ENCODE data around the gene VSX2.

DNA sequence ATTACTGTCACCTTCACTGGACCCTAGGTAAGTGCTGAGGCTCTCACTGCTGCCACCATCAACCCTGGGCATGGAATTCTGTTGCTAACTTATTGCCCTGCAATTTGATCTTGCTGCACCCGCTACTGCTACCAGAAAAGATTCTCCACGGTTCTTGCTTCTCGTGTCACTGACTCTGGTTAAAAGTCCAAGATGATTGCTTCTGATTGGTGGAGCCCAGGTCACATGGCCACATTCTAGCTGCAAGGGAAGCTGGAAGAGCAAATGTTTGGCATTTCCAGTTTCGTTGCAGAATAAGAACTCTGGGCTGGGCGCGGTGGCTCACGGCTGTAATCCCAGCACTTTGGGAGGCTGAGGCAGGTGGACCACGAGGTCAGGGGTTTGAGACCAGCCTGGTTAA is 7.5 kb upstream of the VSX2 start:
- TF ChIP-seq POLR2A (IDR thresholded peaks at IDR 0.05) = no peak
- TF ChIP-seq POLR2AphosphoS5 (IDR thresholded peaks at IDR 0.05) = no peak
- TF ChIP-seq, protein P1, sequence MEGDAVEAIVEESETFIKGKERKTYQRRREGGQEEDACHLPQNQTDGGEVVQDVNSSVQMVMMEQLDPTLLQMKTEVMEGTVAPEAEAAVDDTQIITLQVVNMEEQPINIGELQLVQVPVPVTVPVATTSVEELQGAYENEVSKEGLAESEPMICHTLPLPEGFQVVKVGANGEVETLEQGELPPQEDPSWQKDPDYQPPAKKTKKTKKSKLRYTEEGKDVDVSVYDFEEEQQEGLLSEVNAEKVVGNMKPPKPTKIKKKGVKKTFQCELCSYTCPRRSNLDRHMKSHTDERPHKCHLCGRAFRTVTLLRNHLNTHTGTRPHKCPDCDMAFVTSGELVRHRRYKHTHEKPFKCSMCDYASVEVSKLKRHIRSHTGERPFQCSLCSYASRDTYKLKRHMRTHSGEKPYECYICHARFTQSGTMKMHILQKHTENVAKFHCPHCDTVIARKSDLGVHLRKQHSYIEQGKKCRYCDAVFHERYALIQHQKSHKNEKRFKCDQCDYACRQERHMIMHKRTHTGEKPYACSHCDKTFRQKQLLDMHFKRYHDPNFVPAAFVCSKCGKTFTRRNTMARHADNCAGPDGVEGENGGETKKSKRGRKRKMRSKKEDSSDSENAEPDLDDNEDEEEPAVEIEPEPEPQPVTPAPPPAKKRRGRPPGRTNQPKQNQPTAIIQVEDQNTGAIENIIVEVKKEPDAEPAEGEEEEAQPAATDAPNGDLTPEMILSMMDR (IDR thresholded peaks at IDR 0.05) = no peak
